ENCODE results near the gene SPDEF.

GRCh38 chr6:34514593-34515472, 41.3 kb downstream of the SPDEF start:
- TF ChIP-seq CTCF (conservative IDR thresholded peaks at IDR 0.05; ENCODE audit: low read depth in 2 of 2) (no peak), POLR2AphosphoS5 (IDR thresholded peaks at IDR 0.05; ENCODE audit: low read depth) (no peak), REST (IDR thresholded peaks at IDR 0.05; ENCODE audit: unreplicated experiment) (no peak), CREB1 (CRISPR knock-in tag; IDR thresholded peaks at IDR 0.05; ENCODE audit: low read depth) (no peak), JUNB (IDR thresholded peaks at IDR 0.05; ENCODE audit: unreplicated experiment) (no peak), STAT1 (IDR thresholded peaks at IDR 0.05; ENCODE audit: unreplicated experiment) (no peak), EZH2 (IDR thresholded peaks at IDR 0.05; ENCODE audit: low read depth, unreplicated experiment) (no peak), EZH2phosphoT487 (IDR thresholded peaks at IDR 0.05; ENCODE audit: unreplicated experiment) (no peak), NANOG (IDR thresholded peaks at IDR 0.05; ENCODE audit: borderline replicate concordance) (no peak), ZNF331 (CRISPR knock-in tag; IDR thresholded peaks at IDR 0.05; ENCODE audit: low read depth) (no peak), ZNF114 (CRISPR knock-in tag; IDR thresholded peaks at IDR 0.05) (no peak), ETS1 (IDR thresholded peaks at IDR 0.05) (no peak)
